Epidermal melanocyte (primary cell): ENCODE data around the gene MTCH1.

Experiments used
- DNase-seq: peaks from one replicate; pipeline ENCODE4 v3.0.0; 2011; ENCODE audit warnings: low spot score; ENCODE audit not compliant: insufficient read length

The MTCH1 gene, protein sequence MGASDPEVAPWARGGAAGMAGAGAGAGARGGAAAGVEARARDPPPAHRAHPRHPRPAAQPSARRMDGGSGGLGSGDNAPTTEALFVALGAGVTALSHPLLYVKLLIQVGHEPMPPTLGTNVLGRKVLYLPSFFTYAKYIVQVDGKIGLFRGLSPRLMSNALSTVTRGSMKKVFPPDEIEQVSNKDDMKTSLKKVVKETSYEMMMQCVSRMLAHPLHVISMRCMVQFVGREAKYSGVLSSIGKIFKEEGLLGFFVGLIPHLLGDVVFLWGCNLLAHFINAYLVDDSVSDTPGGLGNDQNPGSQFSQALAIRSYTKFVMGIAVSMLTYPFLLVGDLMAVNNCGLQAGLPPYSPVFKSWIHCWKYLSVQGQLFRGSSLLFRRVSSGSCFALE

DNA sequence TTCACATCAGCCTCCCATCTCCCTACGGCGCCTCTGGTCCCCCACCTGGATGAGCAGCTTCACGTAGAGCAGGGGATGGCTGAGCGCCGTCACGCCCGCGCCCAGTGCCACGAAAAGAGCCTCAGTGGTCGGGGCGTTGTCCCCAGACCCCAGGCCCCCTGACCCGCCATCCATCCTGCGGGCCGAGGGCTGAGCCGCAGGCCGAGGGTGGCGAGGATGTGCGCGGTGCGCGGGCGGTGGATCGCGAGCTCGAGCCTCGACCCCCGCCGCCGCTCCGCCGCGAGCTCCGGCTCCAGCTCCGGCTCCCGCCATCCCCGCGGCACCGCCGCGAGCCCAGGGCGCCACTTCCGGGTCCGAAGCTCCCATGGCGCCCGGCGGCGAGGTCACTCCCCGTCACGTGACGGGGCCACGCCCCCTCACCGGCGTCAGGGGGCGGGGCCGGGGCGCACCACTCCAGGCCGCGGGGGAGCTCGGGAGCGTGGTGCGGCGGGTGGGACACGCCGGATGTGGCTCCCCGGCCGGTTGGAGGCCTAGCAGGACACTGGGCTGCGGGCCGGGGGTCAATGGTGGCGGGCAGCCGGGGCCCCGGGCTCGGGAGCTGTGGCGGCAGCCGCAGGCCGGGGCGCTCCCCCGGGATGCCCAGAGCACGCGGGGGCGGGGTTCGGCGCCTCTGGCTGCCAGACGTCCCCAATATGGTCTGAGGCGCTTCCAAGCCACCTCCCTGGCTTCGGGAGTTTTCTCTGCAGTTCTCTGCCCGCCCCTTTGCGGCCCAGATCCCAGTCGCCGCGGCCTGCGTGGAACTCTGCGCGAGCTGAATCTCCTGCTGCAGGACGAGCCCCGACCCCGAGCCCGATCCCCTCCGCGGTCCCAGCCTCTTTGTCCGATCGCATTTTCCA, at the start of gene MTCH1:
MTCH1 (minus strand) TSS at position 389 of the 896 bp plus-strand sequence; CDS start at position 366, 23 bp downstream.
- peak; percentile 90 for DNase-seq

GRCh38 chr6:37033819-37034795, 48.1 kb upstream of the MTCH1 start:
- no peak for DNase-seq

GRCh38 chr6:37033255-37033654, 47.3 kb upstream of the MTCH1 start:
- DNase-seq = no peak

DNA sequence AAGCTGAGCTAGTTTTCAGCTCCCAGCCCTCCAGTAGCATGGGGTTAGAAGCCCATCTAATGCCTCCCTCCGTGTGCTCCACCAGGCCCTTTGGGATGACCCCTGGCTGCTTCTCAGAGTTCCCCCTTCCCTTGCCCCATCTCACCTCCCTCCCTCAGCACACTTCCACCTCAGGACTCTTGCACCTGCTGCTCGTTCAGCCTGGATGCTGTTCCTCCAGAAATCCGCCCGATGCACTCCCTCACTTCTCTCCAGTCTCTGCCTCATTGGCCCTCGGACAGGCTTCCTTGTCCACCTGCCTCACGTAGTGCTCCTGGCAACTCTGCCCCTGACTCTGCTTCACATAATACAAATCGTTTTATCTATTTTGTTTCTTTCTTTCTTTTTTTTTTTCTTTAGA, 46.2 kb upstream of the MTCH1 start:
- DNase-seq = no peak

- DNase-seq = no peak
These were observed 44.6 kb upstream of the MTCH1 start for GRCh38 chr6:37030599-37030998.

DNA sequence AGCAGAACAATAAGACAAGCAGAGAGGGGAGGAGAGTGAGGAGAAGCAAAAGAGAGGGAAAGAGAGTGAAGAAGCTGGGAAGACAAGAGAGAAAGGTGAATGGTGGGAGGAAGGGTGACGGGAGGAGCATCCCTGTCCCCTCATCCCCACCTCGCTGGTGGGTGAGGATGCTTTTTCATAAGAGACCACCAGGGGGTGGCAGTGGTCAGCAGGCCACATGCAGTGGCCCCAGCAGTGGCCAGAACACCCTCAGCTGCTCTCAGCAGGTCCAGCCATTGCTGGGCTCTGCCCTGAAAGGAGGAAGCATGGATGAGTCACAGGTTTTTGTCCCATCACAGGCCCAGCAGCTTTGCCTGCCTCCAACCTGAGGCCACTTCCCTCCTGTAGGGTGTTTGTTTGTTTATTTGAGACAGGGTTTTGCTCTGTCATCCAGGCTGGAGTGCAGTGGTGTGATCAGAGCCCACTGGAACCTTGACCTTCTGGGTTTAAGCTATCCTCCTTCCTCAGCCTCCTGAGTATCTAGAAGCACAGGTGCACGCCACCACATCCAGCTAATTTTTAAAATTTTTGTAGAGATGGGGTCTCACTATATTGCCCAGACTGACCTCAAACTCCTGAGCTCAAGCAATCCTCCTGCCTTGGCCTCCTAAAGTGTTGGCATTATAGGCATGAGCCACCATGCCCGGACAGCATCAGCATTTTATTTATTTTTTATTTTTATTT, 43.4 kb upstream of the MTCH1 start:
- peak; percentile 54 for DNase-seq

DNA sequence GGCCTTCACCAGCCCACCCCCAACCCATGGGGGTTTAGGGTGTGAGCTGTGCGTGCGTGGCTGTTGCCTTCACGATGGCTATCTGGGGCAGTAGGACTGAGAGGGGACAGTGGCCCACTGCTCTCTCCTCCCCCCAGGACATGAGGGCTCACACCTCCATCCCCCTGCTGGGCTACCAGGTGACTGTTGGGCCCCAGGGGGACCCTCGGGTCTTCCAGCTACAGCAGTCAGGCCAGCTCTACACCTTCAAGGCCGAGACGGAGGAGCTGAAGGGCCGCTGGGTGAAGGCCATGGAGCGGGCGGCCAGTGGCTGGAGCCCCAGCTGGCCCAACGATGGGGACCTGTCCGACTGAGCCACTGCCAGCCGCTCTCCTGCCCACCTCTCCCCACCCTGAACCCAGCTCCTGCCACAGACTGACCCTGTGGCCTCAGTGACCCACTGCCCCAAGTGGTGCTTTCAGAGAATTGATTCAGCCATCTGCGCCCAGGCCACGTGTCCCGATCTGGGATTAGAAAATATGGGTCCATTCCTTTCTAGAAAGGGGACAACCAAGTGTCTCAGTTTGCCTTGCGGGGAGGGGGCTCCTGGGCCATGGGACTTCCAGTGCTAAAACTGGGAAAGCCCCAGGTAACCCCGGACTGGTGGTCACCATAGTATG, 41.9 kb upstream of the MTCH1 start:
- no peak for DNase-seq

GRCh38 chr6:37027036-37027720, 41.2 kb upstream of the MTCH1 start:
- DNase-seq = no peak

DNA sequence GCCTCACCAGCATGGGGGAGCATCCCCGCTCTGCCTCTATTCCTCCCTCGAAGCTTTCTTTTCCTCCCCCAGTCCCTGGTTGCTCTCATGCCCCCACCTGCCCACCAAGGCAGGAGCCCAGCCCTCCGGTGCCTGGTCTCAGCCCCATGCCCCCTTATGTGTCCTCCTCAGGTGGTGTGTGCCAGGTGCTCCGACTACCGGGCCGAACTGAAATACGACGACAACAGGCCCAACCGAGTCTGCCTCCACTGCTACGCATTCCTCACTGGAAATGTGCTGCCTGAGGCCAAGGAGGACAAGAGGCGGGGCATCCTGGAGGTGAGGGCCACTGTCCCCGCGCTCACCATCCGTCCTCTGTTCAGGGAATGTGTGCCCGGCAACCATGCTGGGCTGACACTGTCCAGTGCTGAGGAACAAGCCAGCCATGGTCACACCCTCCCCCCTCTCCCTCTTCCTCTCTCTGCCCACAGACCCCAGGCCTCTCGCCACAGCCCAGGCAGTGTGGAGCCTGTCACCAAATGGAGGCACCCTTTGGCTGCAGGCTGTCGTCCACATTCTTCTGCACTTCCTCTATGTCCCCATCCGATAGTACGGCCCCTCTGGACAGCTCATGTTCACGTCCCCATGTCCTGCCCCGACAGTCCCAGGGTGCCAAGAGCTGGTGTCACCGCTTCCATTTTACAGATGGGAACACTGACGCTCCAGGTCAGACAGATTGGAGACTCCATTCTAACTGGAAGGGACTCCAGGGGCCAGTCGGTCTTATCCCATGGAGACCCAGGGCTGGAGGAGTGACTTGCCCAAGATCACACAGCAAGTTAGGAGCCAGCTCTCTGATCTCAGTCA, 39.8 kb upstream of the MTCH1 start:
- DNase-seq = no peak

GRCh38 chr6:37024656-37025337, 38.8 kb upstream of the MTCH1 start:
- no peak for DNase-seq

GRCh38 chr6:37022135-37022863, 36.3 kb upstream of the MTCH1 start:
- no peak for DNase-seq

DNA sequence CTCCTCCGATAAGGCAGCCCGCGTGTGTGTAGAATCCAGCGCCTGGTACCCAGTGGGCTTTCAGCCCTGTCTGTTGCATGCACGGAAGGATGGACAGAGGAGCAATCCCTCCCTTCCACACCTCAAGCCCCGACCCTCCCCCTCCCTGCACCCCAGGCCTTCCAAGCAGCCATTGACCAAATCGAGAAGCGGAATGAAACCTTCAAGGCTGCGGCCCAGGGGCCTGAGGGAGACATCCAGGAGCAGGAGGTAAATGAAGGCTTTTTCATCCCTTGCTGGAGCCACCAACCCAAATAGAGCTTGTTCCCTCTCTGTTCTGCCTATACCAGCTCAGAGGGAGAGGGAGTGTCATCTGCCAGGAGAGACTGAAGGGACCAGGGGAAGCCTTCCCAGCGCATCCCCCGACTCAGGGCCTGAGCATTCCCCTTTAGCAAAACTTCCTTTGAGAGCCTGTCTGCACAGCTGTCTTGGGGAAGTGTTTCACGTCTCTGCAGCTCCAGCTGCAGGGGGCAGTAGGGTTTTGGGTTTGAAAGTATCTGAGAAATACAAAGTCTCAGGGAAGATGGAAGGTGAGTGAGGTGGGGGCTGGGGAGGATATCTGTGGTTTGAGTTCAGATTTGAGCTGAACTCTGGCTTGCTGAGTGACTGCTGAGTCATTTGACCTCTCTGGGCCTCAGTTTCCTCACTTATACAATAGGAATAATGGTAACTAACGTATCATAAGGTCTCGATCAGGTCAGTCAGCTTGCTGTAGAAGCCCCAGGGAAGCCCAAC, 35.5 kb upstream of the MTCH1 start:
- DNase-seq = no peak

DNA sequence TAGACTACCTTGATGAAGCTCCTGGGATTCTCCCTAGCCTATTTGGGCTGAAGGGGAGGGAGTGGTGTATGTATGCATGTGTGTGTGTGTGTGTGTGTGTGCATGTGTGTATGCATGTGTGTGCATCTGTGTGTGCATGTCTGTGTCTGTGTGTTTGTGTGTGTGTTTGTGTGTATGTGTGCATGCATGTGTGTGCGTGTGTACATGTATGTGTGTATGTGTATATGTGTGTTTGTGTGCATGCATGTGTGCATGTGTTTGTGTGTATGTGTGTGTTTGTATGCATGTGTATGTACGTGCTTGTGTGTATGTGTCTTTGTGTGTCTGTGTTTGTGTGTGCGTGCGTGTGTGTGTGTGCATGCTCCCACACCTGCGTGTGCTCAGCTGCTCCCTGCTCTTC, 34.8 kb upstream of the MTCH1 start:
- no peak for DNase-seq

DNA sequence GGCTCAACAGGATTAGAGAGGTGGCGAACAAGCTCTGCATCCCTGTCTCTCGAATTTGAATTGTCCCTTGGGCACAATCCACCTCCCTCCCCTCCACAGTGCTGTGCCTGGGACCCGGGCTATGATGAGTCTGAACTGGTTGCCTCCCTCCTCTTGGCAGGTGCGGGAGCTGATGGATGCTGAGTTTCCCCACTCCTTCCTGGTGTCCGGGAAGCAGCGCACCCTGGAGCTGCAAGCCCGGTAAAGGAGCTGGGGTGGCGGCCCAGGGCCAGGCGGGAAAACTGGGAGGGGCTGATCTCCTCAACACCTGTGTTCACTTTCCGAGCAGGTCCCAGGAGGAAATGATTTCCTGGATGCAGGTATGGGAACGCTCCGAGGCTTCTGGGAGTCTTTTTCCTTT, 34.4 kb upstream of the MTCH1 start:
- no peak for DNase-seq

DNA sequence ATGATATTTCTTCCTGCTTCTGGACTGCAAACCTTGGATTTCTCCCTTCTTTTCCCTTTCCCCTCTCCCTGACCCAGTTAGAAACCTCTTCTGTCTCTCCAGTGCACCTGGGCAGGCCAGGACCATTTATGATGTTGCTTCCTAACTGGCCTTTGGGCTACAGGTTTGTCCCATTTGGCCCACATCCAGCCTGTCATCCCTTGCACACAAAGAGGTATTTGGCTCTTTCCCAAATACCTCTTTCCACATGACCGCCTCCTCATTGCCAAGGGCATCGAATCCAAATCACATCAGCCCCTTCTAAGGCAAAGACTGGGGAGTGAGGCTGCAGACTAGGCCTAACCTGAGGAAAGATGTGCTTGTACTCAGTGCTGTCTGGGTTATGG, 33.1 kb upstream of the MTCH1 start:
- DNase-seq = no peak

DNA sequence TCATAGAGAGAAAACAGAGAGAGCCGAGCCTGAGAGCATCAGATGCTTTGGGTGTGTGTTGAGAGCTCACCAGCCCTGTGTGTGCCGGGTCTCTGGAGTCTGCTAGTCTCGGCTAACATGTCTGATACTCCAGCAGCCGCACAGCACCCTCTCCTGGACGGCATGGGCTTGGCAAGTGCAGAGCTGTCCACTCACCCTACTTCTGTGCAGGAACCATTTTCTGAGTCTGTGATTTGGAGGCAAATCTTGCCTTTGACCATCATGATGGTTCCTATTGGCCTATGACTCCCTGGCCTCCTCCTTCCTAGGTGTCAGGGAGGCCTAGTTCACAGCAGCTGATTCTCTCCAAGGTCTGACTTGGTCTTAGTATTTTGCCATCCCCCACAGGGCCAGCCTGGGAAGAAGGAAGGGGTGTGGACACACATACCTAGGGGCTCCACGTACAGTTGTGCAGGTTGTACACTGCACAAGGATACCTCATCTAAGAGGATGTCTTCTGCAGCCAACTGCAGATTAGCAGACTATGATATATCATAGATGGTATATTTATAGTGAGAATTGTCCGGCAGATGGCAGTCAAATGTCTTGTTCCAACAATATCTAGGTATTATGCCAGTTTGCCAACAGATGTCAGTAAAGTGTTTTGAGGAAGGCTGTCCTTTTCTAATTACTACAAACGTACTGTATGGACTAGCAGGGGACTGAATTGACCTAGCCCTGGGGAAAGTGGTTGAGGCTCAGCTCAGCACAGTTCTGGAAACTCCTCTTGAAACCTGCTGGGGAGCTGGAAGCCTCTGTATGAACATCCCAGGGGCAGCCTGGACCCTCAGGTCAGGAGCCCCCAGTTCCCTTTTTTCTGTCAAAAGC, 32.4 kb upstream of the MTCH1 start:
- peak; percentile 87 for DNase-seq
